Liver (tissue), 3 donors: Measurements from ENCODE around the gene TNFSF15.
"Not testable (repeated sequence)": the region's sequence is repeated elsewhere in the genome, so short reads cannot be mapped to it uniquely, and the experiment has no call there.

Source experiments
- ATF3 ChIP-seq: IDR thresholded peaks from 2 replicates; pipeline ENCODE4 v1.6.1; 2016; ENCODE audit warnings: antibody characterized with exemption
- CTCF ChIP-seq: fragments of 150-350 bp; IDR thresholded peaks from 2 replicates; pipeline ENCODE4 v1.5.1; 2017; ENCODE audit warnings: improper control_type of control experiment, low read depth, low read length; ENCODE audit not compliant: missing input control
- MAX ChIP-seq: IDR thresholded peaks from 2 replicates; pipeline ENCODE4 v1.6.1; 2016; ENCODE audit warnings: antibody characterized with exemption
- donor health status: healthy.
- donor health status: healthy.

GRCh38 chr9:114735139-114735538 is 70.7 kb downstream of the TNFSF15 start:
- TF ChIP-seq CTCF, ATF3, MAX: not testable (repeated sequence)
